Measurements from ENCODE around the gene PGLYRP3.

PGLYRP3 gene, protein sequence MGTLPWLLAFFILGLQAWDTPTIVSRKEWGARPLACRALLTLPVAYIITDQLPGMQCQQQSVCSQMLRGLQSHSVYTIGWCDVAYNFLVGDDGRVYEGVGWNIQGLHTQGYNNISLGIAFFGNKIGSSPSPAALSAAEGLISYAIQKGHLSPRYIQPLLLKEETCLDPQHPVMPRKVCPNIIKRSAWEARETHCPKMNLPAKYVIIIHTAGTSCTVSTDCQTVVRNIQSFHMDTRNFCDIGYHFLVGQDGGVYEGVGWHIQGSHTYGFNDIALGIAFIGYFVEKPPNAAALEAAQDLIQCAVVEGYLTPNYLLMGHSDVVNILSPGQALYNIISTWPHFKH

DNA sequence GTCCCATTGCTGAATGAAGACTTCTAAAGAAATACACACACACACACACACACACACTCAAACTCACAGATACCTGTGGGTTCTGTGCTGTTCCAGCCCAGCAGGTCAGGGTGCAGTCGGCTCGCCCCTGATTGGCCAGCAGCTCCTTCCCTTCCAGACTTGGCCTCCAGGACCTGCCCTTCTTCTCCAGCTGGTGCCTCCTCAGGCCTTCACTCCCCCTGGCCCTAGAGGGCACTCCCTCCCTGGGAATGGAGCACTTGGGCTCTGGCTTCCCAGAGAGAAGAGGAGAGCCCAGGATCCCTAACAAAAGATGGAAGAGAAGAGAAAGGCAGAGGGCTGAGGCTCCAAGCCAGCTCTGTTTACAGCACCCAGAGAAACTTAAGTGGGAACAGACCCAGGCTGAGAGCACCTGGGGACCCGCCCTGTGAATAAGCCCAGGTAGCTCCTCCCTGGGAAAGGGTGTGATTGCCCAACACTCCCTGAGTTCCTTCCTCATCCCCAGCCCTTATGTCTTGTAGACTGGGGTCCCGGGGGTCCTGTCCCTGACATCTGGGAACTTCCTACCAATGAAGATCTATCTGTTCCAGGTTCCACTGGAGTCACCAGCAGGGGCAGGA, at the start of gene PGLYRP3:
TSS of gene PGLYRP3 (minus strand) at position 383 of the 617 bp plus-strand sequence. CDS start 2,287 bp downstream, outside the sequence.
- DNase-seq (ENCODE audit: low spot score), result no peak

DNA sequence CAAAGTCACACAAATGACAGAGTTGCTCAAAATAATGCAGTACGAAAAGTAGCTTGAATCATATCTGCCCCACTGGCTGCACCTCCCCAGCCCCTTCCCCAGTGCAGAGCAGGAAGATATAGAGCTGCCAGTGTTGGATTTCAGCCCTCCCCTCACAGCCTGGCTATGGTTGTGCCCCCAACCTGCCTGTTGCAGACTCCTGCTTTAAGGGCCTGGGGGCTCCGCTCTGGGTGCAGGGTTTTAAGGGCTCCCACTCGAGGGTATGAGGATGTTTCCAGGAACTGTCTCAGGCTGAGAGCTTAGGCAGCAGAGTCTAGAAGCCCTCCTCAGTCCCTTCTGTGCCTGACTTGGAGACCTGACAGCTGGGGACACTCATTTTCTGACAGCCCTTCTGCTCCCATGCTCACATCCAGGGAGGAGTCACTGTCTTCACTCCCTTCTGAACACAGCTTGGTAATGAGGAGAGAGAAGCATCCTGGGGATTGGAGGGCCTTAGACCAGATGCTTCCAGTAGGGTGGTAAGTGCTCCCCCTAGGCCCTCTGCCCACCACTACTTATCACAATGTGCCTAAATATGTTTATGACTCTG, 49.5 kb upstream of the PGLYRP3 start:
- no peak for DNase-seq (ENCODE audit: low spot score)

DNA sequence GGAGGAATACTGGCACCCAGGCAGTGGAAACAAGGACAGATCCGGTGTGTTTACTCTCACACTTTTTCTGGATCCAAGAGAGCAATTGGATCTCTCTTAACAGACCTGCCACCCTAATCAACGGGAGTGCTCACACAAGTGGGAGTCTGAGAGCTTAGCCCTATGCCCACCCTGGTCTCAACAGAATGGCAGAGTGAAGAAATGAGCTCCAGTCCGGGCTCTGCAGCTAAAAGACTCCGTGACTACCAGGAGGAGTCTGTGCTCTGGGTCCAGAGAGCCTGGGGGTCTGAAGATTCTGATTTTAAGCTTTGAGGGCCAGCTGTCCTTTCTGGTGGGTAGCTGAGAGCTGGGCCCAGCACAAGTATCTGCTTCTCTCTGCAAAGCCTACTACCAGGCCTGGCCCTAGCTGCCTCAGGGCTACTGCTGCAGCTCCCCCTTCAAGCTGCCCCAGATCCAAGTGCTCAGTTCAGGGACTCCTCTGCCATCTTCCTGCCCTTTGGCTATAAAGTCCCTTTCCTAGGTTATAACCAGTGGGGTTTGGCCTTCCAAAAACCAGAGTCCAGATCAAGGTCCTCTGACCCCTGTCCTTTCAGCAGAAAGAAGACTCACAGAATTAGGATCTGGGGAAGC, 48.8 kb upstream of the PGLYRP3 start:
- DNase-seq (ENCODE audit: low spot score), result no peak

DNA sequence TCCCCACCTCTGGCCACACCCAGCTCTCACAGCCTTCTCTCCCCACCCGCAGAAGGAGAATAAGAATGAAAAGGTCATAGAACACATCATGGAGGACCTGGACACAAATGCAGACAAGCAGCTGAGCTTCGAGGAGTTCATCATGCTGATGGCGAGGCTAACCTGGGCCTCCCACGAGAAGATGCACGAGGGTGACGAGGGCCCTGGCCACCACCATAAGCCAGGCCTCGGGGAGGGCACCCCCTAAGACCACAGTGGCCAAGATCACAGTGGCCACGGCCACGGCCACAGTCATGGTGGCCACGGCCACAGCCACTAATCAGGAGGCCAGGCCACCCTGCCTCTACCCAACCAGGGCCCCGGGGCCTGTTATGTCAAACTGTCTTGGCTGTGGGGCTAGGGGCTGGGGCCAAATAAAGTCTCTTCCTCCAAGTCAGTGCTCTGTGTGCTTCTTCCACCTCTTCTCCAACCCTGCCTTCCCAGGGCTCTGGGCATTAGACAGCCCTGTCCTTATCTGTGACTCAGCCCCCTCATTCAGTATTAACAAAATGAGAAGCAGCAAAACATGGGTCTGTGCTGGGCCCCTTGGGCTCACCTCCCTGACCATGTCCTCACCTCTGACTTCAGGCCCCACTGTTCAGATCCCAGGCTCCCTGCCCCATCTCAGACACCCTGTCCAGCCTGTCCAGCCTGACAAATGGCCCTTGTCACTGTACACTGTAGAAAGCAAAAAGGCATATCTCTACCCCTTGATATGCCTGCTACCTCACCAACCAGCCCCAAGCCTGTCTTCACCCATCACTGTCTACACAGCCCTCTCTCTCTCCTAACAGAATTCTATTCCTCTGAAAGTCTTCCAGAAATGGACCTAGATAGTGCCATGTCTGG, 48.1 kb upstream of the PGLYRP3 start:
- DNase-seq (ENCODE audit: low spot score), result no peak

DNA sequence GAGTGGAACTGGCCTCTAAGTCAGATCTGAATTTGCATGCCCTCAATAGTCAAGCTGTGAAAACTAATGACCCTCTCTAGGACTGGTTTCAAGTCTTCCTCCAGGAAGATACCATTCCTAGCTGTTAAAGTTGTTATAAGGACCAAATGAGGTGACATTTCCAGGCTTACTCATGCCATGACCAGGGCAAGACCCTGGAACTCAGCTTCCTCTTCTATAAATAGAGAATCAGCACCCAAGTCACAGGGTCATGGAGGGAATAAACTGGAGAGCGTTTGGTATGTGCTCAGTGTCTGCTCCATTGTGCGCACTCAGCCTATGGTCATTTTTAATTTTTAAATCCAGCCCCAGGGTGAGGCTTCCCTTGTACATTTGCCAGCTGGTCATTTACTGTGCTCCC, 47.4 kb upstream of the PGLYRP3 start:
- no peak for DNase-seq (ENCODE audit: low spot score)

GRCh38 chr1:153359241-153359640, 46.5 kb upstream of the PGLYRP3 start:
- DNase-seq (ENCODE audit: low spot score), result no peak

- no peak for DNase-seq (ENCODE audit: low spot score)
Measured at GRCh38 chr1:153358691-153358975, 45.9 kb upstream of the PGLYRP3 start.

GRCh38 chr1:153357853-153358690, 45.3 kb upstream of the PGLYRP3 start, which contains the start of gene S100A9:
TSS of gene S100A9 (plus strand) at chr1:153357854. CDS start at chr1:153358284, 430 bp downstream.
- no peak for DNase-seq (ENCODE audit: low spot score)

GRCh38 chr1:153357076-153357852, 44.5 kb upstream of the PGLYRP3 start:
- no peak for DNase-seq (ENCODE audit: low spot score)

- DNase-seq (ENCODE audit: low spot score), result no peak
Measured at GRCh38 chr1:153356392-153357075, 43.8 kb upstream of the PGLYRP3 start.

GRCh38 chr1:153355445-153356071, 42.8 kb upstream of the PGLYRP3 start:
- DNase-seq (ENCODE audit: low spot score), result peak; percentile 77

GRCh38 chr1:153354515-153355193, 41.9 kb upstream of the PGLYRP3 start:
- DNase-seq (ENCODE audit: low spot score), result no peak

DNA sequence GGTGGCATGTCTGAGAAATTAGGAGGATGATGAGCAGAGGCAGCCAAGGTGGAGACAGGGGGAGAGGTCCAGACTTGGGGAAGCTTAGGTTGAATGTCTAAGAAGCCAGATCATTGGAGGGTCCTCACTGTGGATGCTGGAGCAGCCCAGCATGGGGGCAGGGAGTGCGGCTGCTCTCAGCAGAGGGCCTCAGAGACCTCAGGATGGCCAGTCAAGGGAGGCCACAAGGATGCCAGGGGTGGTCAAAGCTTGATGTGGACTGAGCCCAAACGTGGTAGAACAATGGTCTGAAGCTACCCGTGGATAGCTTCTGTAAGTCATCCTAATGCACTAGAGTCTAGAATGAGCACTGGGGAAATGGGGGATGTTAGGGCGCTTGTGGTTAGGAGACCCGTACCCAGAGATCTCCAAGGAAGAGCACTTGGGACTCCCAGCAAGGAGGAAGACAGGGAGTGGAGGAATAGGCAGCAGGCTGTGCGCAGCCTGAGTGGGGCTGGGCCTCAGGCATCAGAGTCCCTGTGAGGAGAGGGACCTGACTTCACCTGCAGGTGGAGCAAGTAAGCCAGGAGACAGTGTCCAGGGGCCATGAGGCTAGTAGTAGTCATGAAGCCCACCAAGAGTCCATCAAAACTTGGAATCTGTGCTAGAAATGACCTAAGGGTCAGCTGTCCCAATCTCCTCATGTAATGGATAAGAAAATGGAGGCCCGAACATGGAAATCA, 40.6 kb upstream of the PGLYRP3 start:
- peak; percentile 77 for DNase-seq (ENCODE audit: low spot score)

DNA sequence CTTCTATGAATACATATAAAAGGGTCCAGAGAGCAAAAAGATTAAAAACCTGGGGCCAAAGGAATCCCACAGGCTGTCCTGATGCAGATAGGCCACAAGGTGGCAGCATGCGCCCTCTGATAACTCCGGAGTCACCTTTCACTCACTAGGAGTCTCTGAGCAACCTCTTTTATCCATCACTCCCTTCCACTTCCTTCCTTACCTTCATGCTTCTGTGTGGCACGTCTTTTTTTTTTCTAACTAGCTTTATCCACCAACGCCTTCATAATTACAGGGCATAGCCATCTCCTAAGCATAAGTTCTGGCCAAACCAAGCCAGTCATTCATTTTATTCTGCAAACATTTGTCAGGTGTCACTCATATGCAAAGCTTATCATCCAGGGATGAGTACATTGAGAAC, 39.8 kb upstream of the PGLYRP3 start:
- DNase-seq (ENCODE audit: low spot score), result peak; percentile 83

- DNase-seq (ENCODE audit: low spot score), result peak; percentile 8
Measured at GRCh38 chr1:153350321-153350957, 37.7 kb upstream of the PGLYRP3 start.

GRCh38 chr1:153349363-153350320, 36.9 kb upstream of the PGLYRP3 start:
- peak; percentile 32 for DNase-seq (ENCODE audit: low spot score)

Measured in D341Med (cell line).